GM06990 (cell line): ENCODE results near the gene HSPA9.

Experiments
- DNase-seq: peaks from one replicate; pipeline ENCODE4 v3.0.0-alpha.2; 2011; ENCODE audit not compliant: insufficient read length; ENCODE audit errors: extremely low read depth
- H3K27me3 ChIP-seq: replicated peaks from 2 replicates; pipeline ENCODE4 v1.6.0; 2011; ENCODE audit warnings: low read length; ENCODE audit not compliant: control insufficient read depth, insufficient read depth
- H3K36me3 ChIP-seq: 2 replicates; pipeline ENCODE4 v1.5.1; 2011; ENCODE audit warnings: low read length; ENCODE audit not compliant: control insufficient read depth, insufficient read depth
- H3K4me3 ChIP-seq: replicated peaks from 2 replicates; pipeline ENCODE4 v1.5.1; 2011; ENCODE audit warnings: low read depth, mild to moderate bottlenecking, control low read depth, low read length
- CTCF ChIP-seq: IDR thresholded peaks from 2 replicates; pipeline ENCODE4 v1.5.1; 2011; ENCODE audit warnings: low read length, control low read depth, mild to moderate bottlenecking, inconsistent platforms; ENCODE audit not compliant: insufficient read depth, poor library complexity, severe bottlenecking

HSPA9 gene

GRCh38 chr5:138580001-138580400, 4.8 kb upstream of the HSPA9 start:
- TF ChIP-seq CTCF, result no peak
- Histone ChIP-seq H3K36me3 (no peaks in the 10 kb centered on the region), H3K4me3 (no peak overlapping the region)

GRCh38 chr5:138579517-138579863, 4.3 kb upstream of the HSPA9 start:
- DNase-seq, result no peak
- no peaks in the 10 kb centered on the region for H3K36me3 ChIP-seq
- no peak overlapping the region for H3K4me3 ChIP-seq
- no peaks in the 10 kb centered on the region for H3K27me3 ChIP-seq
- no peak for TF ChIP-seq CTCF

More at GRCh38 chr5:138580001-138580400, 4.8 kb upstream of the HSPA9 start:
- no peak for DNase-seq
- H3K27me3 ChIP-seq, result no peaks in the 10 kb centered on the region

- no peaks in the 10 kb centered on the region for H3K27me3 ChIP-seq
- no peak overlapping the region for H3K4me3 ChIP-seq
- TF ChIP-seq CTCF, result no peak
- H3K36me3 ChIP-seq, result peaks cover 4% of the 10 kb centered on the region
- DNase-seq, result no peak
Measured at GRCh38 chr5:138577452-138577851, 2.3 kb upstream of the HSPA9 start.

- no peaks in the 10 kb centered on the region for H3K27me3 ChIP-seq
- peak overlapping the region; percentile 99 for H3K4me3 ChIP-seq
- DNase-seq, result no peak
- peaks cover 15% of the 10 kb centered on the region for H3K36me3 ChIP-seq
- TF ChIP-seq CTCF, result no peak
Measured at GRCh38 chr5:138574744-138575193, 432 bp downstream of the HSPA9 start.

GRCh38 chr5:138573949-138574670, 1.1 kb downstream of the HSPA9 start:
- Histone ChIP-seq H3K27me3 (no peaks in the 10 kb centered on the region), H3K4me3 (peak overlapping the region; percentile 99), H3K36me3 (peaks cover 17% of the 10 kb centered on the region)
- no peak for DNase-seq
- no peak for TF ChIP-seq CTCF
